Keratinocyte (primary cell): ENCODE data around the gene TIMP2.

ENCODE experiments used
- EZH2 ChIP-seq: IDR thresholded peaks from one replicate; pipeline ENCODE4 v1.6.1; 2012; ENCODE audit warnings: inconsistent platforms, mild to moderate bottlenecking, low read length, moderate library complexity
- TF ChIP-seq, protein P1 (sequence below), 3 experiments: IDR thresholded peaks in 1 of 3; conservative IDR thresholded peaks in 1 of 3; optimal IDR thresholded peaks in 1 of 3; 2 replicates in 2 of 3; 3 replicates in 1 of 3; pipeline versions ENCODE3 to v1.5.1; 2011; ENCODE audit warnings: low read length in 3 of 3, mild to moderate bottlenecking in 3 of 3, moderate library complexity in 2 of 3, control low read depth in 1 of 3, inconsistent platforms in 1 of 3; ENCODE audit not compliant: insufficient read depth in 2 of 3; ENCODE audit errors: extremely low read depth in 1 of 3

DNA sequence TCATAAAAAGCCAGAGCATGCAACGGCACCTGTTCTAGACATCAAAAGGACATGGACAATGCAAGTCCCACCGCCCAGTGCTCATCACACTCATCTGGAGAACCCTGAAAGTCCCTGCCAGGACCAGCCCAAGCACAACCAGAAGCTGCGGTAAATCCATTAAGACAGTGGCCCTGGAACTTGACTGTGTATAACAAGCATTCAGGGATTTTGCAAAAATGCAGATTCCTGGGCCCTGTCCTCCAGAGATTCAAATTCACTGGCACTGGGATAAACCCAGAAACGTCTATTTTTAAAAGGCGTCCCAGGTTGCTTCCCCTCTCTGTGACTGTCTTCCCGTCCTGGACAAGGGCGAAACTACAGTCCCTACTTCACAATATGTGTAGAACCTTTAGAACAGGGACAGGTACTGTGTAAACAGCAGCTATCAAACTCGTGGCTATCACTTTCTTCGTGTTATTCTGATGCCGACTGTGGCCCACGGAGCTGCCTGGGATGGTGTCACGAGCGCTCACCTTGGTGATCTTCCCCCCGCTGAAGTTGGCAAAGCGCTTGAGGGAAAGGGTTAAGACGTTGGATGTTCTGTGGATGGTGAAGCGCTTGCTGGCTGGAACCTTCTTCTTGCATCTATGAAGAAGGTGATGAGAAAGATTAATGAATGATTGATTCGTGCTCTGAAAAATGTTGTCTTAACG lies 106.9 kb downstream of the TIMP2 start:
- TF ChIP-seq, protein P1, sequence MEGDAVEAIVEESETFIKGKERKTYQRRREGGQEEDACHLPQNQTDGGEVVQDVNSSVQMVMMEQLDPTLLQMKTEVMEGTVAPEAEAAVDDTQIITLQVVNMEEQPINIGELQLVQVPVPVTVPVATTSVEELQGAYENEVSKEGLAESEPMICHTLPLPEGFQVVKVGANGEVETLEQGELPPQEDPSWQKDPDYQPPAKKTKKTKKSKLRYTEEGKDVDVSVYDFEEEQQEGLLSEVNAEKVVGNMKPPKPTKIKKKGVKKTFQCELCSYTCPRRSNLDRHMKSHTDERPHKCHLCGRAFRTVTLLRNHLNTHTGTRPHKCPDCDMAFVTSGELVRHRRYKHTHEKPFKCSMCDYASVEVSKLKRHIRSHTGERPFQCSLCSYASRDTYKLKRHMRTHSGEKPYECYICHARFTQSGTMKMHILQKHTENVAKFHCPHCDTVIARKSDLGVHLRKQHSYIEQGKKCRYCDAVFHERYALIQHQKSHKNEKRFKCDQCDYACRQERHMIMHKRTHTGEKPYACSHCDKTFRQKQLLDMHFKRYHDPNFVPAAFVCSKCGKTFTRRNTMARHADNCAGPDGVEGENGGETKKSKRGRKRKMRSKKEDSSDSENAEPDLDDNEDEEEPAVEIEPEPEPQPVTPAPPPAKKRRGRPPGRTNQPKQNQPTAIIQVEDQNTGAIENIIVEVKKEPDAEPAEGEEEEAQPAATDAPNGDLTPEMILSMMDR (optimal IDR thresholded peaks at IDR 0.05 in 1 of 3, IDR thresholded peaks at IDR 0.05 in 1 of 3, conservative IDR thresholded peaks at IDR 0.05 in 1 of 3; ENCODE audit: extremely low read depth in 1 of 3, insufficient read depth in 2 of 3, low read length in 3 of 3): no peak
- no peak for TF ChIP-seq EZH2
